ELR (cell line): ENCODE data around the gene FCGBP.
A peak's percentile ranks its signal among the peaks of the same experiment; 100 is the strongest.
"Not testable (repeated sequence)": the region's sequence is repeated elsewhere in the genome, so short reads cannot be mapped to it uniquely, and the experiment has no call there.

Source experiments
- DNase-seq: peaks from one replicate; pipeline ENCODE4 v3.0.0-alpha.2; 2015; ENCODE audit warnings: low read depth

FCGBP gene

DNA sequence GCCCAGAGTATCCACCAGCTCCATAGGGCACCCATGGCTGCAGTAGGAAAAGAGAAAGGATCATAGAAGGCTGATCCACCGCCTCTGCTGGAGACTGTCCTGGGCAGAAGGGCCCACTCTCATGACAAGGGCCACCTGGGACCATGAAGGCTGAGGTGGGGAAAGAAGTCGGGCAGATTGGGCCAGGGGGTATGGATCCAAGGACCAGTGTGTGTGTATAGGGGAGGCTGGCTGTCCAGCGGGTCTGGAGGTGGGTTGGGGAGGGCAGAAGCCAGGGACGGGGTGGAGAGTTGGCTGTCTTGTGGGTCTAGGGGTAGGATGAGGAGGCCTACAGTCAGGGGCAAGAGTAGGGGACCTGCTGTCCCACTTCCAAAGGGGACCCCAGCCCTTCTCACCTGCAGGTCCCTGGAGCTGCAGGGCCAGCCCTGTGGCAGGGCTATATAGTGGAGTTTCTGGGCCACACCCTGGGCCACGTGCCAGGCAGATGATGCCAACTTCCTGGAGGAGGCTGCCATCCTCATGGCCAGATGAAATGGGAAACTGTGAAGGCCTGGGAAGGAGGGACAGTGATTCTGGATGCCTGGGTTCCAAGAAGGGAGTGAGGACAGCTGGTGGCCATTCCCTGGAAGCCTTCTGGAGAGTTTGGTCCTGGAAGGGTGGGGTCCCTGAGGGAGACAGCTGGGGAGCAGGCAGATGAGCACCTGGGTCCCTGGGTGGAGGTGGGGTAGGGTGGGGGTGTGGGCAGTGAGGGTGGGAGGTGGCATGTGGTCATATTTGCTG lies at the start of gene FCGBP:
Gene FCGBP, minus strand, starts transcription at position 51 of the 780 bp plus-strand sequence.
- DNase-seq = no peak

DNA sequence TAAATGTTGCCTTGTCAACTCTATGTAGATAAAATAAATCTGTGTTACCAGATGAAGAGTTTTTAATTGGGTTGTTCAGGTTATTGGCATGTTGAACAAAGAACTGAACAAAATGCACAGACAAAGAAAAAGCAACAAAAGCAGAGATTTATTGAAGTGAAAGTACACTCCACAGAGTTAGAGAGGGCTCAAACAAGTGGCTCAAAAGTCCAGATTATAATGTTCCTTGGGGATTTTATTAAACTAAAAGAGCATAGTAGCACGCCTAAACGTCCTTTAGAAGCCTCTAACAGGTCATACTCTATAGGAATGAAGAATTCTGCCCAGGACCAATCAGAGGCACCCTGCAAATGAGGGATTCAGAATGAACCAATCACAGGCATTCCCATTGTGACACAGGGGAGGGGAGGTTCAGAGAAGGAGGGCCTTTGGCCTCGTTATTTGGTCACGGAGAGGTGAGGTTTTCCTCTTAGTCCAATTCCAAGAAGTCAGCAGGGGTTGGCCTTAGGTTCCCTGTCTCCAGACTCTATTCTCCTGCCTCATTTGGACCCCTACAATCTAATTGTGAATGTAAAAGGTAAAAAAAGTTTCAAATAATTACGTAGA lies 49.4 kb upstream of the FCGBP start:
- no peak for DNase-seq

DNA sequence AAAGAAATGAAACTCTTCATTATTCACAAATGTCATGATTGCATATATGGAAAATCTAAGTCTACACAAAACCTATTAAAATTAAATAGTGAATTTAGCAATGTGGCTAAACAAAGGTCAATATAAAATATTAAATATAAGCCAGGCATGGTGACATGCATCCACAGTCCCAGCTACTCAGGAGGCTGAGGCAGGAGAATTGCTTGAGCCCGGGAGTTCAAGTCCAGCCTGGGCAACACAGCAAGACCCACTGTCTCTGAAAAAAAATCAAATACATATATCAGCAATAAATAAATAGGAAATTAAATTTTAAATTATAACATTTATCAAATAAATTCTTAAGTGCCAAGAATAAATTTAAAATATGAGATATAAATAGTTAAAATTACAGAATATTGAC lies 48.4 kb upstream of the FCGBP start:
- DNase-seq = no peak

DNA sequence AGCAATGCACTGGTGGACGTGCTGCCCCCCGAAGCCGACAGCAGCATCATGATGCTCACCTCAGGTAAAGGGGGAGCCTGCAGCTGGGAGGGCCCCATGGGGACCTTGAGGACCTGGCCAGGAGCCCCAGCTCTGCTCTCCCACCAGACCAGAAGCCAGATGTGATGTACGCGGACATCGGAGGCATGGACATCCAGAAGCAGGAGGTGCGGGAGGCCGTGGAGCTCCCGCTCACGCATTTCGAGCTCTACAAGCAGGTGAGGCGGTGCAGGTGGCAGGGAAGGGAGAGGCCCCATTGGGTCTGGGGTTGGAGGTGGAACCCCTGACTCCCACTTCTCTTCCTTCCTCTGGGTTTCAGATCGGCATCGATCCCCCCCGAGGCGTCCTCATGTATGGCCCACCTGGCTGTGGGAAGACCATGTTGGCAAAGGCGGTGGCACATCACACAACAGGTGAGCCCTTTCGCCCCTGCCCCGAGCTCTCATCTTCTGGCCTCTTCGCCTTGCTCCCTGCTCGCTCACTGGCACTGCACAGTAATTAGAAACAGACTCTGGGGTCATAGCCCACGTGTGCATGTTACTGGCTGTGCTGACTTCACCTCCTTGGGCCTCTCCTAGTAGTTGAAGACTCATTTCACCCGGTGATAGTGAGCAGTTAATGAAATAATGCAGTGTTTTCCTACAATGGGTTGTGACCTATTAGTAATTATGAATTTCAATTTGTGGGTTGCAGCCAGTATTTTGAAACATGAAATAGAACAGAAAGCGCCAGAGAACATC lies 40.1 kb upstream of the FCGBP start:
- no peak for DNase-seq

DNA sequence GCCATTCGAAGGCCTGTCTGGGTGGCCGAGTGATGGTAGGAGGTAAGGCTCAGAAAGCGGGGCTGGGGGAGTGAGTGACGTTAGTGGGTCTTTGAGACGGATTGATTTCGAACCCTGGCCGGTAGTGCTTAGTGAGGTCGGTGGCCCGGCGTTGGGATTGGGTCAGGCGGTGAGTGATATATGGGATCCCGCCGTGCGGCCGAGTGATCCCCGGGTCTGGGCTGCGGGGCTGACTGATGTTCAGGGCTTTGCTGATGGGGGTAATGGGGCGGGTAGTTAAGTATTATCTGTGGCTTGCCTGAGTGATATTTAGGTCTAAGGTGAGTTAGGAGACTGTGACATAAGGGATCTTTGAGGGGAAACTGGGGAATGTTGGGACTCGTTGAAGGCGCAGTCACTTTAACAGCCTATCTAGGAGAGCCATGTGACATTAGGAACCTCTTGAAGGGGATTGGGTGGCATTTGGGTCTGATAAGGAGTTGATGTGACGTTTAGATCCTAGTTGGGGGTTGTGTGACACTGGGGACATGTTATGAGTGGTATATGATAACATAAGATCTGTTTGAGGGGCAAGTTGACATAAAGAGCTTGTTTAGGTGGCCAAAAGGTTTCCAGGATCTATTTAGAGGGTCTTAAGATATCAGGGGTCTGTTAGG lies 37.1 kb upstream of the FCGBP start:
- peak; percentile 27 for DNase-seq

DNA sequence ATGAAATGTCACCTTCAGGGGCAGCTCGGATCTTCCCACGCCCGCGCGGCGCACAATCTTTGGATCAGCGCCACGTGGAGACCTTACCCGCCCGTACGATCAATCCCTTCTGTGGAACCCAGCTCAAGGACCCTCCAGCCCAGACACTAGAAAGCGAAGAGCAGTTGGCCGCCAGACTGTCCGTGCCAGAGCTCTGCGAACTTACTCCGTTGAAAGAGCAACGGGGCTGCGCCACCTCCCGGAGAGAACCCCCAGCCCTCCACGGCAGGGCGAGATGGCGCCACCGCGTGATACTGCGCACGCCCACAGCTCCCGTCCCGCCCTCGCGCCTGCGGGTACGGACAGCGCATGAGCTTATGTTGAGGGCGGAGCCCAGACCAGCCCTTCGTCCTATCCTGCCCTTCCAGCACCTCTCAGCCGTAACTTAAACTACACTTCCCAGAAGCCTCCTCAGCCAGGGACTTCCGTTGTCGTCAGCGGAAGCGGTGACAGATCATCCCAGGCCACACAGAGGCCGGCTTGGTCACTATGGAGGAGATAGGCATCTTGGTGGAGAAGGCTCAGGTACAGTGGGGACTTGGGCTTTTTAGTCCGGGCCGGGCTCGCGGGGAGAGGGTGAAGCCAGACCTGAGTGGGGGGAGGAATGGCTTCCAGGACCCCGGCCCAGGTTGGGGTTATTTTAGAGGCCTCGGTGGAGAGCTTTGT lies 36.4 kb upstream of the FCGBP start, which contains the start of gene PSMC4:
Gene PSMC4, plus strand, starts transcription at position 491 of the 705 bp plus-strand sequence. Its CDS starts 38 bp downstream, at position 529.
- DNase-seq = peak; percentile 99

DNA sequence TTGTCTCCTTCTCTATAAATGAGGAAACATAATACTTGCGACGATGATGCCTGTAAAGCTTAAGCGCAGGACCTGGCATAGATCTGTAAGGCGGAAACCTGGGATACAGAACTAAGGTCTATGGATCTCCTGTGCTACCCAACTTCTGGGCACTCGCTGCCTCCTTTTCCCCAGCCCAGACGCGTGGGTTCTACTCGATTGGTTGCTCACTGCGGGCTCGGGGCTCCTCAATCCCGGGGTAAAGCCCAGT lies 35.9 kb upstream of the FCGBP start:
- no peak for DNase-seq

DNA sequence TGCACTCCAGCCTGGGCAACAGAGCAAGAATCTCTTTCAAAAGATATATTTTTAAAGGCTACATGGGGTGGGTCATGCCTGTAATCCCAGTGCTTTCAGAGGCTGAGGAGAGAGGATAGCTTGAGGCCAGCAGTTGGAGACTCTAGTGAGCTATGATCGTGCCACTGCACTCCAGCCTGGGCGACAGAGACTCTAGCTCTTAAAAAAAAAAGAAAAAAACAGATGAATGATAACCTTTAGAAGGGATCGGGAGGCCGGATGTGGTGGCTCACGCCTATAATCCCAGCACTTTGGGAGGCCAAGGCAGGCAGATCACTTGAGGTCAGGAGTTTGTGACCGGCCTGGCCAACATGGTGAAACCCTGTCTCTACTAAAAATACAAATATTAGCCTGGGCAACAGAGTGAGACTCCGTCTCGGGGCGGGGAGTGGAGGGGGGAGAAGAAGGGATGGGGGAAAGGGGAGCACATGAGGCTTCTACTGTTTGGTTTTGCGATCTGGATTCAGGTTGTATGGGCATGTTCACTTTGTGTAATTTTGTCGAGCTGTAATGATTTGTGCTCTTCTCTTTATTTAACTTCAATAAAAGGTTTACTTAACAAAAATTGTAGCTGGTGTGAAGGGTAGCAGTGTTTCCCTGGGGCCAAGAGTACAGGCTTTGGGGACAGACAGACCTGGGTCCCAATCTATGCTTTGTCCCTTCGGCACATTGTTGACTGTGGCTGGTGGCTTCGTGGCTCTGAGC lies 35.4 kb upstream of the FCGBP start:
- no peak for DNase-seq

DNA sequence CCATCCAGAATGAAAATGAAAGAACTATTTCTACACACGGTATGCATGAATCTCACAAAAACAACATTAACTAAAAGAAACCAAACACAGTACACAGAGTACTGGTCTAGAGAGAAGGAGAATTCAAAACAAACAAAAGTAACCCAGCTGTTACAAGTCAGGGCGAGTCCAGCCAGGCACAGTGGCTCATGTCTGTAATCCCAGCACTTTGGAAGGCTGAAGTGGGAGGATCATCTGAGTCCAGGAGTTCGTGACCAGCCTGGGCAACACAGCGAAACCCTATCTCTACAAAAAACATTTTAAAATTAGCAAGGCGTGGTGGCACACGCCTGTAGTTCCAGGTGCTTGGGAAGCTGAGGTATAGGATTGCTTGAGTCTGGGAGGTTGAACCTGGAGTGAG lies 34.8 kb upstream of the FCGBP start:
- DNase-seq = no peak

DNA sequence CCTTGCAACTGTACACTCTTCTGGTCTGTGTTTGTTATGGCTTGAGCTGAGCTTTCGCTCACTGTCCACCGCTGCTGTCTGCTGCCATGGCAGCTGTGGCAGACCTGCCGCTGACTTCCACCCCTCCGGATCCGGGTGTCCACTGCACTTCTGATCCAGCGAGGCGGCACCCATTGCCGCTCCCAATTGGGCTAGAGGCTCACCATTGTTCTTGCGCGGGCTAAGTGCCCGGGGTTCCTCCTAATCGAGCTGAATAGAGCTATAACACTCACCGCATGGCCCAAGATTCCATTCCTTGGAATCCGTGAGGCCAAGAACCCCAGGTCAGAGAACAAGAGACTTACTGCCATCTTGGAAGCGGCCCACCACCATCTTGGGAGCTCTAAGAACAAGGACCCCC lies 34.4 kb upstream of the FCGBP start:
- no peak for DNase-seq

DNA sequence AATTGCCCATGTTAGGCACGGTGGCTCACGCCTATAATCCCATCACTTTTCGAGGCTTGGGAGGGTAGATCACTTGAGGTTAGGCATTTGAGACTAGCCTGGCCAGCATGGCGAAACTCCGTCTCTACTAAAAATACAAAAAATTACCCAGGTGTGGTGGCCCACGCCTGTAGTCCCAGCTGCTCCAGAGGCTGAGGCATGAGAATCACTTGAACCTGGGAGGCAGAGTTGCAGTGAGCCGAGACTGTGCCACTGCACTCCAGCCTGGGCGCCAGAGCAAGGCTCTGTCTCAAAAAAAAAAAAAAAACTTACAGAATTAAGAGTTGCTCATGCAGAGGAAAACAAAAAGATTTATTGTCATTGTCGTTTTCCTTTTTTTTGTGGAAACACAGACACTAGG lies 33.1 kb upstream of the FCGBP start:
- no peak for DNase-seq

DNA sequence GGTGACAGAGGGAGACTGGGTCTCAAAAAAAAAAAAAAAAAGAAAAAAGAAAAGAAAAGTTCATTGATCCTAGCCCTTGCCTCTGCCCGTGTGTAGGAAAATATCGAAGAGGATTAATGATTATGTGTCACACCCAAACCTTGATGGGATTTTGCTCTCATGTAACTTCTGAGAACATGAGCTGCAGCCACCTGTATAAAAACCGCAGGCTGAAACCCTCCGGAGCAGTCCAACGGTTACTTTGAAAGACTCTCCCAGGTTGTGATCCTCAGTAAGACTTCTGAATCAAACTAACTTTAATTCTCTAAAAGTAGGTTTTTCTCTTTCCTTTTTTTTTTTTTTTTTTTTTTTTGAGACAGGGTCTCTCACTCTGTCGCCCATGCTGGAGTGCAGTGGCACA lies 32.2 kb upstream of the FCGBP start:
- no peak for DNase-seq

DNA sequence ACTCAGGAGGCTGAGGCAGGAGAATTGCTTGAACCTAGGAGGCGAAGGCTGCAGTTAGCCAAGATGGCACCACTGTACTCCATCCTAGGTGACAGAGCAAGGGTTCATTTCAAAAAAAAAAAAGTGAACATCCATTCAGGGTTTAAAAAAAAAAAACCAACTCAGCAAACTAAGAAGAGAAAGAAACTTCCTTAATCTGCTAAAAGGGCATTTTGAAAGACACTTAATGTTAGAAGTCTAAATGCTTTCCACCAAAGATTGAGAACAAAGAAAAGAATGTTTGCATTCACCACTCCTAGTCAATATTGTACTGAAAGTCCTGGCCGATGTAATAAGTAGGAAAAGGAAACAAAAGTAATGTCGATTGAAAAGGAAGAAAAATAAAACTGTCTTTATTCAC lies 29.5 kb upstream of the FCGBP start:
- DNase-seq = no peak

DNA sequence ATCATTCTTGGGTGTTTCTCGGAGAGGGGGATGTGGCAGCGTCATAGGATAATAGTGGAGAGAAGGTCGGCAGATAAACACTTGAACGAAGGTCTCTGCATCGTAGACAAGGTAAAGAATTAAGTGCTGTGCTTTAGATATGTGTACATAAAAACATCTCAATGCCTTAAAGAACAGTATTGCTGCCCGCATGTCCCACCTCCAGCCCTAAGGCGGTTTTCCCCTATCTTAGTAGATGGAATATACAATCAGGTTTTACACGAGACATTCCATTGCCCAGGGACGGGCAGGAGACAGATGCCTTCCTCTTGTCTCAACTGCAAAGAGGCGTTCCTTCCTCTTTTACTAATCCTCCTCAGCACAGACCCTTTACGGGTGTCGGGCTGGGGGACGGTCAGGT lies 25.0 kb upstream of the FCGBP start:
- DNase-seq = not testable (repeated sequence)

DNA sequence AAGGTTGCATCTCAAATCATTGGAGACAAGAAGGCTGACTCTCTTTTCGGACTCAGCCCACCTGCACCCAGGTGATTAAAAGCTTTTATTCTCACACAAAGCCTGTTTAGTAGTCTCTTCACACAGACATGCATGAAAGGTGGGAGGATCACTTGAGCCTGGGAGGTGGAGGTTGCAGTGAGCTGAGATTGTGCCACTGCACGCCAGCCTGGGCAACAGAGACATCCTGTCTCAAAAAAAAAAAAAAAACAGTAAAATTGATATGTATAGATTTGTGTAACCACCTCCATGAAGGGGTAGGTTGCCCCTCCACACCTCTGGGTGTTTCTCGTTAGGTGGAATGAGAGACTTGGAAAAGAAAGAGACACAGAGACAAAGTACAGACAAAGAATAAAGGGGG lies 24.5 kb upstream of the FCGBP start:
- DNase-seq = not testable (repeated sequence)

DNA sequence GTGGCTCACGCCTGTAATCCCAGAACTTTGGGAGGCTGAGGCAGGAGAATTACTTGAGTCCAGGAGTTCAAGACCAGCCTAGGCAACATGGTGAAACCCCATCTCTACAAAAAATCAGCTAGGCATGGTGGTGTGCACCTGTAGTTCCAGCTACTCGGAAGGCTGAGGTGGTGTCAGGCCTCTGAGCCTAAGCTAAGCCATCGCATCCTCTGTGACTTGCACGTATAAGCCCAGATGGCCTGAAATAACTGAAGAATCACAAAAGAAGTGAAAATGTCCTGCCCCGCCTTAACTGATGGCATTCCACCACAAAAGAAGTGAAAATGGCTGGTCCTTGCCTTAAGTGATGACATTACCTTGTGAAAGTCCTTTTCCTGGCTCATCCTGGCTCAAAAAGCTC lies 23.5 kb upstream of the FCGBP start:
- DNase-seq = not testable (repeated sequence)

DNA sequence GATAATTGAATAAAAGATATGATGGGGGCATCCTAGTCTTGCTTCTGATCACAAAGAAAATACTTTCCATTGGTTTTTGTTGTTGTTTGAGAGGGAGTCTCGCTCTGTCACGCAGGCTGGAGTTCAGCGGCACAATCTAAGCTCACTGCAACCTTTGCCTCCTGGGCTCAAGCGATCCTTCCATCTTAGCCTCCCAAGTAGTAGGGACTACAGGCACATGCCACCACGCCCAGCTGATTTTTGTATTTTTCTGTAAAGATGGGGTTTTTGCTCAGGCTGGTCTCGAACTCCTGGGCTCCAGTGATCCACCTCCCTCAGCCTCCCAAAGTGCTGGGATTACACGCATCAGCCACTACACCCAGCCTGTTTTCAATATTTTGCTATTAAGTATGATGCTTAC lies 19.5 kb upstream of the FCGBP start:
- no peak for DNase-seq

DNA sequence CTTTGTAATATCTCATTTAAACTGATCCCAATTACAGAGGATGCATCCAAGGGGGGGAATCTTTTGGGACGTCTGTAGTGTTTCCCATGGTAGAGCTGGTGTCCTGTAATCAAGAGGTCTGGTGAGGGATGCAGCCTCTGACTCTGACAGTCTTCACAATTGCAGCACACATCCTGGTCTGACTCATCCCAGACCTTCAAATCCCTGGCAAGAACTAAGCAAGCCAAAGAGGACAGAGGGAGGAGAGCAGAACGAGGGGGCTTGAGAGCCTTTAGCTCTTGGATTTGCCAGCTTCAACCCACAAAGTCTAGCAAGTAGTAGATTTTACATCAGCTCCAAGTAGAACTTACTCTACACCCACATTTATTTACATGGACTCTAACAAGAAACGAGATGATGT lies 17.3 kb upstream of the FCGBP start:
- DNase-seq = peak; percentile 64

DNA sequence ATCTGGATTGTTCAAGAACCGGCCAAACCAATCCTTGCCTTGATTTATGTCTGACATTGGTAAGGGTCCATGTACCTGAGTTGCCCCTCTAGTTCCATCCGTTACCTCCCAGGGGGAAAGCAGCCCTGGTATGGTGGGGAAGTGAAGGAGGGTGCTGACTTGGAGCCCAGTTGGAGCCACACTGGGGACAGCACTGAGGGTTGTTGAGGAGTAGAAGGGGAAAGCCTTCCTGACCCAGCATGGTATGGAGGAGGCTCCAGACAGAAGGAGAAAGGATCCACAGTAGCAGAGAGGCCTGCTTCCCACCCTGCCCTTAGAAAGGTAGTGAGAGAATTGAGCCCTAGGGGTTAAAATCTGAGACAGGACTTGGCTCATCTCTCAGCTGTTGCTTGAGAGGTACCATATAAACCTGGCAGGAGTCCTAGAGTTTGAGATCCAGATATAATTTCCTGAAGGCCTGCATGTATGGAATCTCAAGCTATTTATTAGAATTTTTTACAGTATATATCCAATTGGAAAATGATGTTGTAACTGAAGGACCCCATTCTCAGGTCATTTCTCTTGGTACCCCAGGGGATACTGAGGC lies 16.7 kb upstream of the FCGBP start:
- no peak for DNase-seq

DNA sequence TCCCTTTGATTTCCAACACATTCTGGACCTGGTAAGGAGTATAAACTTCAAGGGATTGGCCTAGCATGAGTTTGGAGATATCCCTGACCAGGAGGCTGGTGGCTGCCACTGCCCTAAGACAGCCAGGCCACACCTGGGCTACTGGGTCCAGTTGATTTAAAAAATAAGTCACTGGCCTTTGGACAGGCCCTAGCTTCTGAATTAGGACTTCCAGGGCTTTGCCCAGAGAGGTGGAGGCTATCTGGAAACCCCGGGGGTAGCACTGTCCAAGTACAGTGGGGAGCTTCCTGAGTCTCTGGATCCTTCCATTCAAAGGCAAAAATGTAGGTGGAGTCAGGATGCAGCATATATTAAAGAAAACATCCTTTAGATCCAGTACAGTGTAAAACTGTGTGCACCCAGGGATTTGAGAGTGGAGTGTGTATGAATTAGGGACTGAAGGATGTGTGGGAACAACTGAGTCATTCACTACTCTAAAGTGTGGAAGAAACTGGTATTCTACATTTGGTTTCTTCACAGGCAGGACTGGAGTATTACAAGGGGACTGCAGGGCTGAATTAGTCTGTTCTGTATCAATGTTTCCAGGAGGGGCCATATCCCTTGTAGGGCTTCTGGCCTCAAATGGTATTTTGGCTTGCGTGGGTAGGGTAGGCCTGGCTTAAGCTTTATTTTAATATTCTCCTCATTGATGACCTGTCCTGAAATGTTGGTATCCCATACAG lies 14.8 kb upstream of the FCGBP start:
- no peak for DNase-seq
